PFSK-1 (cell line): ENCODE data around the gene CHMP3.

Experiments
- REST ChIP-seq, 2 experiments: IDR thresholded peaks; 2 replicates each; pipeline versions ENCODE4 v1.6.1 to v1.8.0; 2011 to 2012; ENCODE audit warnings: low read depth in 2 of 2, low read length in 2 of 2, control low read depth in 1 of 2, inconsistent platforms in 1 of 2, mild to moderate bottlenecking in 1 of 2, moderate library complexity in 1 of 2; ENCODE audit not compliant: insufficient read depth in 1 of 2
- TAF1 ChIP-seq: IDR thresholded peaks from 2 replicates; pipeline ENCODE4 v1.6.1; 2012; ENCODE audit warnings: low read length, control low read depth, borderline replicate concordance; ENCODE audit not compliant: insufficient read depth

GRCh38 chr2:86542814-86543213 lies 20.4 kb downstream of the CHMP3 start:
- TF ChIP-seq REST (IDR thresholded peaks at IDR 0.05; ENCODE audit: insufficient read depth in 1 of 2, low read depth in 2 of 2, low read length in 2 of 2) (no peak), TAF1 (no peak)
